ENCODE results near the gene MDFIC.

Gene MDFIC

GRCh38 chr7:114929570-114929969 lies 7.7 kb downstream of the MDFIC start:
- DNase-seq, result no peak

GRCh38 chr7:114930107-114930661 lies 8.3 kb downstream of the MDFIC start:
- DNase-seq, result no peak

GRCh38 chr7:114930829-114931655 lies 9.1 kb downstream of the MDFIC start:
- no peak for DNase-seq

- no peak for DNase-seq
These were observed 9.7 kb downstream of the MDFIC start for GRCh38 chr7:114931656-114932011.

GRCh38 chr7:114932991-114933390 lies 11.1 kb downstream of the MDFIC start:
- no peak for DNase-seq

- no peak for DNase-seq
These were observed 11.8 kb downstream of the MDFIC start for GRCh38 chr7:114933658-114934057.

GRCh38 chr7:114934086-114934485 lies 12.2 kb downstream of the MDFIC start:
- no peak for DNase-seq

GRCh38 chr7:114934713-114935112 lies 12.8 kb downstream of the MDFIC start:
- DNase-seq, result no peak

GRCh38 chr7:114936471-114936870 lies 14.6 kb downstream of the MDFIC start:
- no peak for DNase-seq

- no peak for DNase-seq
These were observed 15.6 kb downstream of the MDFIC start for GRCh38 chr7:114937446-114937845.

GRCh38 chr7:114938785-114939184 lies 16.9 kb downstream of the MDFIC start:
- DNase-seq, result no peak

GRCh38 chr7:114939484-114940097 lies 17.7 kb downstream of the MDFIC start:
- DNase-seq, result no peak

- no peak for DNase-seq
These were observed 18.3 kb downstream of the MDFIC start for GRCh38 chr7:114940220-114940619.

GRCh38 chr7:114941692-114942091 lies 19.8 kb downstream of the MDFIC start:
- DNase-seq, result no peak

GRCh38 chr7:114942446-114943175 lies 20.7 kb downstream of the MDFIC start:
- DNase-seq, result no peak

GRCh38 chr7:114943530-114943929 lies 21.6 kb downstream of the MDFIC start:
- DNase-seq, result no peak

GRCh38 chr7:114943953-114944744 lies 22.3 kb downstream of the MDFIC start:
- no peak for DNase-seq

GRCh38 chr7:114944745-114945625 lies 23.1 kb downstream of the MDFIC start:
- no peak for DNase-seq

GRCh38 chr7:114949231-114949630 lies 27.3 kb downstream of the MDFIC start:
- no peak for DNase-seq

GRCh38 chr7:114952296-114952695 lies 30.4 kb downstream of the MDFIC start:
- no peak for DNase-seq

- DNase-seq, result no peak
These were observed 31.8 kb downstream of the MDFIC start for GRCh38 chr7:114953724-114954123.

- DNase-seq, result no peak
These were observed 34.8 kb downstream of the MDFIC start for GRCh38 chr7:114956702-114957101.

Measured in GOT3 (cell line).